HG02840 (cell line): ENCODE data around the gene ELAVL4.

Experiments
- ATAC-seq: cut with Tn5 transposase; IDR thresholded peaks from one replicate; pipeline ENCODE4 v1.9.1; 2021; ENCODE audit warnings: mild to moderate bottlenecking, moderate library complexity, moderate number of reproducible peaks; ENCODE audit not compliant: unreplicated experiment, low FRiP score

Gene ELAVL4

GRCh38 chr1:50175719-50176639 lies 67.3 kb downstream of the ELAVL4 start:
- ATAC-seq: no peak

- no peak for ATAC-seq
Measured at GRCh38 chr1:50177994-50178393, 69.3 kb downstream of the ELAVL4 start.

GRCh38 chr1:50179639-50180038 lies 70.9 kb downstream of the ELAVL4 start:
- ATAC-seq: no peak

- no peak for ATAC-seq
Measured at GRCh38 chr1:50180367-50180766, 71.6 kb downstream of the ELAVL4 start.

- no peak for ATAC-seq
Measured at GRCh38 chr1:50181027-50181663, 72.4 kb downstream of the ELAVL4 start.

GRCh38 chr1:50183378-50184133 lies 74.8 kb downstream of the ELAVL4 start:
- no peak for ATAC-seq

GRCh38 chr1:50189369-50189768 lies 80.6 kb downstream of the ELAVL4 start:
- no peak for ATAC-seq

GRCh38 chr1:50193002-50193401 lies 84.3 kb downstream of the ELAVL4 start:
- ATAC-seq: no peak

GRCh38 chr1:50195205-50195604 lies 86.5 kb downstream of the ELAVL4 start:
- no peak for ATAC-seq

GRCh38 chr1:50196081-50196480 lies 87.4 kb downstream of the ELAVL4 start:
- no peak for ATAC-seq

- no peak for ATAC-seq
Measured at GRCh38 chr1:50197216-50197615, 88.5 kb downstream of the ELAVL4 start.

- ATAC-seq: no peak
Measured at GRCh38 chr1:50208315-50208714, 99.6 kb downstream of the ELAVL4 start.

GRCh38 chr1:50208756-50209155 lies 100.0 kb downstream of the ELAVL4 start:
- ATAC-seq: no peak

GRCh38 chr1:50209749-50210148 lies 101.0 kb downstream of the ELAVL4 start:
- ATAC-seq: no peak

- no peak for ATAC-seq
Measured at GRCh38 chr1:50213505-50213904, 104.8 kb downstream of the ELAVL4 start.

GRCh38 chr1:50214717-50215116 lies 106.0 kb downstream of the ELAVL4 start:
- ATAC-seq: no peak

GRCh38 chr1:50218344-50219120 lies 109.8 kb downstream of the ELAVL4 start:
- no peak for ATAC-seq

- no peak for ATAC-seq
Measured at GRCh38 chr1:50228871-50229384, 120.2 kb downstream of the ELAVL4 start.

GRCh38 chr1:50231209-50231608 lies 122.5 kb downstream of the ELAVL4 start:
- ATAC-seq: no peak

GRCh38 chr1:50232336-50232735 lies 123.6 kb downstream of the ELAVL4 start:
- no peak for ATAC-seq
